HG02763 (cell line): Measurements from ENCODE around the gene STAB2.
"Not testable (repeated sequence)": the region's sequence is repeated elsewhere in the genome, so short reads cannot be mapped to it uniquely, and the experiment has no call there.

Experiments used
- ATAC-seq: cut with Tn5 transposase; IDR thresholded peaks from one replicate; pipeline ENCODE4 v1.9.1; 2021; ENCODE audit warnings: mild to moderate bottlenecking, moderate library complexity; ENCODE audit not compliant: unreplicated experiment

The STAB2 gene

DNA sequence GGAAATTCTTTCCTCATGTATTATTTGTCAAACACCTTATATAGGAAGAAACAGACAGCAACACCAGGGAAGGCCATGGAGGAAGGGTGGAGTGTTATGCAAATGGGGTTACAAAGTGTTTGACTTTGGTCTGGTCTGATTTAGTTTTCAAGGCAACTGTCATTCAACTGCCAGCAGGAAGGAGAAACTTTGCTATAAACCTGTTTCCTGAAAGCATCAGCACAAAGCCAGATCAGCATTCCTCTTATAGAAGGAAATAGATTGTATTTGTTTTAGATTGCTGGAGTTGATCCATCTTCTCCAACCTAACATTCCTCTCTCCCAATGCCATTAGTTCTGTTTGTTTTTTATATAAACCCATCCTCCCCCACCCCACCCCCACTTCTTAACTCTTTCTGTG is 65.7 kb downstream of the STAB2 start:
- no peak for ATAC-seq

DNA sequence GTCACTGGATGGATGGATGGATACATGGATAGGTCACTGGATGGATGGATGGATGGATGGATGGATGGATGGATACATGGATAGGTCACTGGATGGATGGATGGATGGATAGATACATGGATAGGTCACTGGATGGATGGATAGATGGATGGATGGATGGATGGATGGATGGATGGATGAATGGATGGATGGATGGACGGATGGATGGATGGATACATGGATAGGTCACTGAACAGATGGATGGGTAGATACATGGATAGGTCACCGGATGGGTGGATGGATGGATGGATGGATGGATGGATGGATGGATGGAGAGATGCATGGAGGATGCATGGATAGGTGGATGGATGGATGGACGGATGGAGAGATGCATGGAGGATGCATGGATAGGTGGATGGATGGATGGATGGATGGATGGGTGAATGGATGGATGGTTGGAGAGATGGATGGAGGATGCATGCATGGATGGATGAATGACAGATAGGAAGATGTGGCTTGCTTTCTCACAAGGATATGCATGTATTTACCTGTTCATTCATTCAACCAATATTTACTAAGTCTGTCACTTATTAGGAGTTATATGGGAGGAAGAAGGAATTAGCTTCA is 66.6 kb downstream of the STAB2 start:
- ATAC-seq, result not testable (repeated sequence)

DNA sequence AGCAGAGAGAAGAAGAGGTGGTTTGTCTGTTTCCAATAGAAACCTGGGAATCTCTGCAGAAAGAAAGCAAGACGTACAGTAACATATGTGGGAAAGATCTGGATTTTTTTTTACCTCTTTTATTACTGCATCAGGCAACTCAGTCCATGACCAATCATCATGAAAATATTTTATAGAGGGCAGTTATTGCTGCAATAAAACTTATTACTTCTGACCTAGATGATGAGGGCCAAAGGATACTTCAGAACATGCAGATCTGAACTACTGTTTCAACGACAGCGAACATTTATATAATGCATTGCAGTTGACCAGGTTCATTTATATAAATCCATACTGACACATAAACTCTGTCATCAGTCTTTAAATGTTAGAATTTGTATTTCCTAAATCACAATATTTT is 67.7 kb downstream of the STAB2 start:
- ATAC-seq, result no peak

DNA sequence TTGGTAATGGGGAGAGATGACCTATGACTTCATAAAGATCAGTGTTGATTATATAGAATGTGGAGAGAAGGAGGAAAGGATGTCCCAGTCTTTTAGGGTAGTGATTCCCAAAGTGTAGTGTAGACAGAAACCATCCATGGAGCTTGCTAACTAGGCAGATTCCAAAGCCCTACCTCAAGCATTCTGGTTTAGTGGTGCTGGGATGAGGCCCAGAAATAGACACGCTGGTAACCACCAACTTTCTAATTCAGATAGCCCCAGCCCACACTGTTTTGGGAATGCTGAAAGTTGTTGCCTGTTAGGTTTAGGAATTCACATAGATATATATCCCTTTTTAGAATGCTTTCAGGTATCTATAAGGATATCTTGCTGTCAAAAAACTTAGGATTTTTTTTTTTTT is 69.2 kb downstream of the STAB2 start:
- no peak for ATAC-seq

DNA sequence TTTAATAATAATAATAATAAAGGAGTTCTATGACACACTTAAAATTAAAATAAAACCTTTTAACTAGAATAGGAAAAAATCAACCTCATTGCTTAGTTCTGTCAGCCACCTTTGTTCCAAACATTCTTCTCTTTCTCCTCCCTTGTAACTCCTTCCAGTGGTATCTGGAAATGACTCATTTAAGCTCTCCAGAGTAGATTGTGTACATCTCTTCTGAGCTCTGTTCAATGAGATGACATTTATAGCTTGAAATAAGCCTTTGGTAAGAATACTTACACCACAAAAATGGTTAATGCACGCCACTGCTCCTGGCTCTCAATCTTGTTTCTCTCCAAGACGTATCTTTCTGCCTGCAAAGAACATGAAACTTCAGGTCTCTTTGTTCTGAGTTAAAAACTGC is 70.3 kb downstream of the STAB2 start:
- no peak for ATAC-seq

DNA sequence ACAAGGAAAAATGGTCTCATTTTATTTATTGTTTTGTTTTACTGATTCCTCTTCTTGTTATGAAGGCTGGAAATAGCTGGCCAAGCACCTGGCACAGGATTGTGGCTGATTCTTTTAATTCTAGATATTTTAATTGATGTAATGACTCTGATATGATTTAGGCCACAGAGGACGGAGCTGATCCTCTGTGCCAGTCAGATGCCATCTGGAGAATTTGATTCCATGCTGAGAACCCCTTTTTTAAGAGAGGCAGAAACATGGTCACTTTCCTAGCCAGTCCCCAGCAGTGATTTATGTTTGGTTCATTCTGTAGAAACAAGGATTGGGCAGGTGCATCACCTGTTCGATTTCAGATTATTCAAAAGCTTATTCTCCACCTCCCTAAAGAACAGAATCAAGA is 77.6 kb downstream of the STAB2 start:
- no peak for ATAC-seq

DNA sequence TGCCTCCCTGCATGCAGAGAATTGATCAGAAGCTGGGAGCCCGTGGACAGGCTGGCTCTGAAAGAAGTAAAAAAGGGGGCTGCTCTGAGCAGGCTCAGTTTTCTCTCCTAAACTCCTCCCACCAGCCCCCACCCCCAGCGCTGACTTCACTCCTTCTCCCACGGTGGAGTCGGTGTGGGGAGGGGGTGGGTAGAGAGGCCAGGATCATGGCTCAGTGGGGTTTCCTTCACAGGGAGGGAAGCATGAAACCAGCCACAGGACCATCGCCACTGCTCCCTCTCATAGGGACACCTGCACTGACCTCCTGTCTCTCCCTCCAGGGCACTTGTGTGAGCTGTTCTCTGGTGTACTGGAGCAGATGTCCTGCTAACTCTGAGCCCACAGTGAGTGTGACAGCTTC is 78.9 kb downstream of the STAB2 start:
- no peak for ATAC-seq

DNA sequence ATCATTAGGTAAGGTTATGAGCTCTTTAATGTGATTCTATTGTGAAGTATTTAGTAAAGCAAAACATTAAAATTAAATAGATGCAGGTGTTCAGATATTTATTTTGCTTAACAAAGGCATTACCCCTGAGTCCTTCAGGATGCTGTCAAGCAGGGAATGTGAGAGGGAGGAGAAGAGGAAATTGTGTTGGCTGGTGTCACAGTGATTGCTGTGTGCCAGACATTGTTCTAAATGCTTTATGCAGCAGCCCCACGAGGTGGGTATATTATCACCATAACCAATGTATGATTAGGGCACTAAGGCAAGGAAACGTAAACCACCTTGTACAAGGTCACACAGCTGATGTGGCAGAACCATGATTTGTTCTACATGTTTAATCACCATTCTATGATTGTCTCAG is 80.1 kb downstream of the STAB2 start:
- ATAC-seq, result no peak

DNA sequence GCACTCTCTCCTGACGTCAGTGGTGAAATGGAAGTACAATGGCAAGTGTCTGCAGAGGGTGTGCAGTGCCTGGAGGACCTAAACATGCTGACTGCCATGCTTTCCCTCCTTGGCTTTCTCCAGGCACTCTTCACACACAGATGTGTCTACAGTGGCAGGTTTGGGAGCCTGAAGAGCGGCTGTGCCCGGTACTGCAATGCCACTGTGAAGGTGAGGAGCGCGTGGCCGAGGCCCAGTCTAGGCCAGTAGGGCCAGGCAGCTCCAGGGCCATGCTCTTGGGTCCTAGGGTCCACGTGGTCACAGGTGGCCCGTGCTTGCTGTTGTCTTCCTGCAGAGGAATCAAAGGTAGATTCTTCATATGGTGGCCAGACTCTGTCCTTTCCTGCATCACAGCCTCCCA is 81.4 kb downstream of the STAB2 start:
- no peak for ATAC-seq

DNA sequence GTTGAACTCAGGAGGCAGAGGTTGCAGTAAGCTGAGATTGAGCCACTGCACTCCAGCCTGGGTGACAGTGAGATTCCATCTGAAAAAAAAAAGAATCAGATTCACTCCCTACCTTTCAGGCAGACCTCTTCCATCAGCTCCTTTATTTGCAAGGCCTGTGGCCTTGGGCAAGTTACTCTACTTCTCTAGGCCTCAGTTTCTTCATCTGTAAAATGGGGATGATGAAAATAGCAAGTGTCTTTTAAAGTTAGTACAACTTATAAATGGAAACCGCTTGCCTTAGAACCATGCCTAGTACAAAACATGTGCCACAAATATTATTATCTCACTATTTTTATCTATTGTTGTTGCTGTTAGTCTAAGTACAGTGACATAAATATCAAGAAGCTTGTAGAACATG is 84.3 kb downstream of the STAB2 start:
- ATAC-seq, result no peak

DNA sequence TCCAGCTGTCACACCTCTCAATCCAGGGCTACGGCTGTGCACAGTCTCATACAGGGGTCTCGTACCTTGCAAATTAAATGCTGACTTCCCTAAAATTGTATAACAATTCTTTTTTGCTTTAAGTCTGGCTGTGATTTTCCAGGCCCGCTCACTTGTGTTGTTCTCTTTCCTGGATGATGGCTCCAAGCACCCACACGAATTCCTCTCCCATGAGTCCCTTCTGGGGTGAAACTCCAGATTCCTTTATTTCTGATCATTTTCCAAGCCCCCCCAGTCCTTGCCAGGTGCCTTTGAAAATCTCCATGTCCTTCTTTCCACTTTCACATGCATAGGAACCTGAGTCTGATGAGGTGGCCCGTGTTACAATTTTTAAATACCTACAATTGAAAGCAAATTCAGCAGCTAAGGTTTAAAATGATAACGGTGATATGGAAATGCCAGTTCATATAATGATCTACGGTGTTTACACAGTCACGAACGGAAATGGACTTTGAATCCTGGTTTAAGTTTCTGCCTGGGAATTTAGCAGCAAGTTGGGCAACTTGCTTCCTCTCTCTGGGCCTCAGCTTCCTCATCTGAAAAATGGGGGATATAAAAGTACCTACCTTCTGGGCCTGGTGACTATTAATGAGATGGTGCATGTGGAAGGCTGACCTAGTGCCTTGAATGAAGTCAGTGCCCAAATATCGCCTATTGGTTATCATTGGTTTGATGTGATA is 85.5 kb downstream of the STAB2 start:
- no peak for ATAC-seq

DNA sequence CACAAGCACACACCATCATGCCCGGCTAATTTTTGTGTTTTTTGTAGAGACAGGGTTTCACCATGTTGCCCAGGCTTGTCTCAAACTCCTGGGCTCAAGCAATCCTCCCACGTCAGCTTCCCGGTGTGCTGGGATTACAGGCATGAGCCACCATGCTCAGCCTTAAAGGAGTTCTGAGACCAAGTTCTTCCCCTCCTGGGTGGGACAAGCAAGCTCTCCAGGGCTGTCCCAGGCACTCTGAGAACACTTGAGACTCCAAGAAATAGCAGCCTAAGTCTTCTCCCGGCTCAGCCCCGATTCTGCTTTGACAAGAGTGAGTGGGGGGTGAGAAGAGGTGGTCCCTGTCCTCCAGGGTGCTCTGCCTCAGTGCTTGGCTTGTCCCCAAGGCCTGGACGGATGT is 86.4 kb downstream of the STAB2 start:
- ATAC-seq, result no peak

DNA sequence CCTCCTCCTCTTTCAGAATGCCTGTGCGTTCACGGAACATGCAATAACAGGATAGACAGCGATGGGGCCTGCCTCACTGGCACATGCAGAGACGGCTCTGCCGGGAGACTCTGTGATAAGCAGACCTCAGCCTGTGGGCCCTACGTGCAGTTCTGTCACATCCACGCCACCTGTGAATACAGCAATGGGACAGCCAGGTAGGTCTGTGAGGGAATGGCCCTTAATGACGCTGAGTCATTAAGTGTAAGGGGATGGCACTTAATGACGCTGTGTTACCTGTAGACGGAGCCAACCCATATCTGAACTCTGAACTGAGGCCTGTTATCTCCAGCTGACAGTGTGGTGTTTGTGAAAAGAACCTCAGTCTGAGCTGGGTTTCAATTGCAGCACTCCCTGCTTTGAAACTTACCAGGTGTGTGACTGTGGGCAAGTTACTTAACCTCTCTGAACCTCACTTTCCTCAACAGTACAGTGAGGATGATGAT is 86.9 kb downstream of the STAB2 start:
- ATAC-seq, result no peak

DNA sequence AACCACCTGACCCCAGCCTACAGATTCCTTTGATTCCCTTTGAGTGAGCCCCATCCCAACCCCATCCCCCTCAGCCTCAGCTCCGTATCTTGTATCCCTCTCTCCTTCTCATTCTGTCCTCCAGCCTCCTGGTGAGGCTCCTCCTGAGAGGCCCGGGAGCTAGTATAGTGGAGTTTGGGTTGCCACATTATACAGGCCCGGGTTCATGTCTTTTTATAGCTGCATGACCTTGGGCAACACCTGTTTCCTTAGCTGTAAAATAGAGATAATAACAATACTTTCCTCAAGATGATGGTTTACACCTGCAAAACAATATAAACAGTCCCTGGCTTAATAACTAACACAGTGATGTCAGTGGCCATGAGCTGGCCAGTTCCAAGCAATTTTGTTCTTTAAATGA is 89.8 kb downstream of the STAB2 start:
- no peak for ATAC-seq

DNA sequence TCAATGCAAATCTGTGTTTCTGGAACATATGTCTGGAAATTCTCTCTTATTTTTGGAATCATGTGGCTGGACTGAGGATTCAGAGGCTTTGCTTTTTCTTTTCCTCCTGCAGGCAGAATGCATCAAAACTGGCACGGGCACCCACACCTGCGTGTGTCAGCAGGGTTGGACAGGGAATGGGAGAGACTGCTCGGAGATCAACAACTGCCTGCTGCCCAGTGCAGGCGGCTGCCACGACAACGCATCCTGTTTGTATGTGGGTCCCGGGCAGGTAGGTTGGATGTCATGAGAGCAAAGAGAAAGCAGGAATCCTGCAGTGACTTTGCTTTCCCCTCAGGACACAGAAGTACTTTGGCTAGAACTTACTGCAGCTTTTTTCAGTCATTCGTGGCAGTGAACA is 90.3 kb downstream of the STAB2 start:
- no peak for ATAC-seq

DNA sequence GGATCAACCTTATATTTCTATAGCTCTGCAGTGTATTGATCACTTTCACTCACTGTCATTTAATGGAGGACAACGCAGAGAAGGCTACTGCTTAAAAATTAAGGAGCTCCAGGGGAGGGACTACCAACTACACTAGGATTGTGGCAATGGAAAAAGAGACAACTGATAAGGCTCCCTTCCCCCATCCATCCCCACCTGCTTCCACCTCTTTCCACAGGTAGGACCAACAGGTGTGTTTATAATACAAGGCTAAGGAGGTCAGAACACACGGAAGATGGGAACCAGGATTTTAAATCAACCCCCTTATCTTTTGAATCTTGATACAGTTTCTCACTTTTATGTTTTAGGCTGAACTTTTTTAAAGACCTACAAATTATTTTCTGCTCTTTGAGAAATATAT is 90.8 kb downstream of the STAB2 start:
- ATAC-seq, result no peak

DNA sequence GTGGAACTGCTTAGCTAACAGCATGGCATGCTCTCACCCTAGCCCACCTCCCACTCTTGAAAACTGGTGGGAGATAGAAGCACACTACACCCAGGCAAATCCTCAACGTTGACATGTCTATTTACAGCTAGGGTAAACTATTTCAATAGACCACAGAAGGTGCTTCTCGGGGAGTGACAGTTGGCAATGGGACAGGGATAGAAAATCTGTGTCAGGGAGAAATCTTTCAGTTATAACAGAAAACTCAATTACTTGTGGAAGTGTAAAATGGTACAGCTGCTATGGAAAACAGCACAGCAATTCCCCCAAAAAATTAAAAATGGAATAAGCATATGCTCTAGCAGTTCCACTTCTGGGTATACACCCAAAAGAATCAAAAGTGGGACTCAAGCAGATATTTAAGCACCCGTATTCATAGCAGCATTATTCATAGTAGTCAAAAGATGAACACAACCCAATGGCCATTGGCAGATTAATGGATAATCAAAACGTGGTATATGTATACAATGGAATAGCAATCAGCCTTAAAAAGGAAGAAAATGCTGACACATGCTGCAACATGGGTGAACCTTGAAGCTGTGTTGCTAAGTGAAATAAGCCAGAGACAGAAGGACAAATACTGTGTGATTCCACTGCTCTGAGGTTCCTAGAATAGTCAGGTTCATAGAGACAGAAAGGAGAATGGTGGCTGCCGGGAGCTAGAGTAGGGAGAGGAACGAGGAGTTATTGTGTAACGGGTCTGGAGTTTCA is 92.5 kb downstream of the STAB2 start:
- no peak for ATAC-seq

DNA sequence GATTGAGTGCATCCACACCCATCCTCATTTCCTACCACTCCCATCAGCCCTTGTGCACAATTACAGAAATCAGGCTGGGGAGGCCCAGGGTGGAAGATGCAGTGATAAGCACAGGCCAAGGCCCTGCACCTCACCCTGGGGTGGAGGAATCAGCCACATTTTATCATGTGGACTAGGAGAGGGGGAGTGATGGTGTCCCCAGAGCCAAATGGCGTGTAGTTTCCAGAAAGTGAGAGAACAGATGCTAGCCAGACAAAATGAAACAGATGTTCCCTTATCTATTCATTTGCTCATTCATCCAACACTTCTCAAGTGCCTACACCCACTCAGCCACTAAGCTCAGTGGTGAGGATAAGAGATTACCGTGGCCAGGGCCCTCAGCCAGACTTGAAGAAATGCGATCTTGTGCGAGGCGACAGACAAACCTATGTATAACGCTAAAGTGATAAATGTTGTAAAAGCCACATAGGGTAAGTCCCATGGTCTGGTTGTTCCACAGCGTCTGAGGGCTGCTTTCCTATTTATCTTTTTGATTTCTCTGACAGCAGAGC is 93.6 kb downstream of the STAB2 start:
- no peak for ATAC-seq

DNA sequence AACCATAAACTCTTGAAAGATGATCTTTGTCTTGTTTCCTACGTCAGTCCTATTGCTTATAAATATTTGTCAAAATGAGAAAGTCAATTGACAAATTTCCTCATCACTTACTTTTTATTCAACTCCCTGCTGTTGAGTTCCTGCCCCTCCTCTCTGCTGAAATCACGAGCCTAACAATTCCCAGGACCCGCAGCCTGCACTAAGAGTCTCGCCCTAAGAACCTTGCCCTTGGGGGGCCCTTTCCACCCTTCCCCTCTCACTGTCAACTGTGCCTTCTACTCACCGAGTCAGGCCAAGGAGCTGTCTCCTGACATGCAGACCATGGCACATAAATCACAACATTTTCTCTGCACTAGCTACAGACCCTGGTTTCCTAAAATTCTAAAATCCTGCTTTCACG is 99.0 kb downstream of the STAB2 start:
- ATAC-seq, result no peak

DNA sequence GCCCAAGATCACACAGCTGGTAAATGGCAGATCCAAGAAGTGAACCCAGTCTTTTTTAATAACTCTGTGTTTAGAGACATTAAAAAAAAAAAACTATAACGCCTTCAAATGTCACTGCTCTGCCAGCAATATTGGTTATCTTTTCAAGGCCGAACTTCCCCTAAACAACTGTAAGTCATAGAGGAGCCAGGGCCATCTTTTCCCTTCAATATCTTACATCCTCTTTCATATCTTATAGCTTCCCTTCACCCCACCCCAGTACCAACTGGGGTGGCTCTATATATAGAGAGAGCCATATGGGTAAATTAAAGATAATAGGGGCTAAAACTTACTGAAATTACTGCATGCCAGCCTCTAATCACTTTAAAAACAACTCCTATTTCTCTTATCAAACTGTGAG is 100.2 kb downstream of the STAB2 start:
- no peak for ATAC-seq

DNA sequence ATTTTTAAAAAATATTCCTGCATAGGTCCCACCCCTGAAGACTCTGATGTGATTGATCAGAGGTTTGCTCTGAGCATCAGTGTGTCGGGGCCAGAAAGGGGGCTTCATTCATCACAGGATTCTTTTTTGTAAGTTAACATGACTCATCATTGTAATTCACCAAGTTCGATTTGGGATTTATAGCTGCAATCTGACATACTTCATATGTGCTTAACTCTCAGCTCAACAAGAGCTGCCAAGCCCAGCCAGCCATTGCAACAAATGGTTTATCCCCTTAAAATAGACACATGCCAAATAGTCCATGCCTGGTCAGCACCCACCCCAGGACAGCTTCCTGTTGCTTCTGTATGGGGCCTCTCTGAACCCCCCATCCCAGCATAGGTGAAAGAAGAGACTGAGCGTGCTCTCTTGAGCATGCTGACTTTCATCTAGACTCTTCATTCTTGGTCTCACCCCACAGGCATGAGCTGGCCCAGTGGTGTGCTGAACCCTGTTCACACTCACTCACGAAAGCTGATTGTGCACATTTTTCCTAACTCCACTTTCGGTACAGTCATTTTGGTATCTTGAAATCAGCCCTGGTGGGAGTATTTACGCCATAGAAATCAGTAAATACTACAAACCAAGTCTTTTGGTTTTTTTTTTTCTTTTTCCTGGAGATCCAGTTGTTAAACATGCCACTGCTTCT is 101.4 kb downstream of the STAB2 start:
- no peak for ATAC-seq
